Psoas muscle (tissue), 8 donors: ENCODE data around the gene MINDY4. TPM values are rescaled to one million over a fixed set of nuclear protein-coding genes. Genes with fewer than 3 reads are reported as not detected.

Experiments
- ATAC-seq, 4 donors: fragments of 200-7000 bp; cut with Tn5 transposase; one replicate each; pipeline ENCODE4 v1.9.1; 2020; ENCODE audit warnings: moderate library complexity in 3 of 4, mild to moderate bottlenecking in 2 of 4
- DNase-seq, 2 donors: peaks; one replicate each; pipeline ENCODE4 v3.0.0-alpha.2; 2020
- H3K27ac ChIP-seq: fragments of 200-600 bp; one replicate; pipeline ENCODE4 v1.8.0; 2022
- H3K27me3 ChIP-seq, 3 donors: fragments of 200-600 bp in 1 of 3; one replicate each; pipeline versions ENCODE4 v1.6.1 to v1.8.0; 2013 to 2022; ENCODE audit warnings: low read length in 2 of 3, mild to moderate bottlenecking in 2 of 3, moderate library complexity in 1 of 3; ENCODE audit not compliant: insufficient read depth in 3 of 3
- H3K36me3 ChIP-seq, 2 donors: fragments of 200-600 bp in 1 of 2; one replicate each; pipeline versions ENCODE4 v1.6.1 to v1.8.0; 2013 to 2022; ENCODE audit warnings: low read depth in 1 of 2, mild to moderate bottlenecking in 1 of 2, moderate library complexity in 1 of 2; ENCODE audit not compliant: insufficient read depth in 1 of 2
- H3K4me1 ChIP-seq: fragments of 200-600 bp; one replicate; pipeline ENCODE4 v1.8.0; 2022
- H3K4me3 ChIP-seq: fragments of 200-600 bp; one replicate; pipeline ENCODE4 v1.8.0; 2022; ENCODE audit warnings: mild to moderate bottlenecking
- H3K9me3 ChIP-seq: fragments of 200-600 bp; one replicate; pipeline ENCODE4 v1.8.0; 2022
- WGBS, 3 donors: extraction: QIAGEN DNeasy Blood & Tissue Kit; methylation state at CpG; one replicate each; pipeline versions ENCODE4 v1.1.6 to v1.1.7; 2013; 5-methylcytosine and 5-hydroxymethylcytosine counted together
- intact Hi-C, 2 donors: fragments of 100-400 bp; cut with DNase I; formaldehyde crosslinking; loops; one replicate each; pipeline versions ENCODE4 v1.11.0 to v1.14.2; 2022
- polyA plus RNA-seq, 3 donors: library from polyadenylated mRNA; stranded (reverse); fragments of 200-250 nt; gene quantifications; one replicate each; pipeline ENCODE4 v1.2.3, GENCODE V29; 2013
- total RNA-seq, 4 donors: library from RNA; stranded (reverse); fragmentation: NEBNext Ultra II Directional in 2 of 4; extraction: Animal tissue kit (Norgen Biotek cat#: 25700) in 2 of 4; gene quantifications; one replicate each; pipeline versions ENCODE4 v1.2.1 to v1.2.4, GENCODE V29; 2021 to 2023
- TF ChIP-seq, protein P1 (sequence below): fragments of 200-600 bp; IDR thresholded peaks from one replicate; pipeline ENCODE4 v1.8.0; 2022; ENCODE audit warnings: antibody characterized with exemption
- donor health status: healthy with polysubstance abuse.
- donor health status: DM: no; HTN: no; CAD: no; lungs with moderate emphysema.
- donor health status: Bipolar disorder and iron deficiency.
- donor health status: healthy.
- donor health status: DM: yes; HTN: yes; CAD: no.
- donor health status: DM: no; HTN: no; CAD: no.
- donor health status: DM: no; HTN: no; CAD: no.
- donor health status: DM: yes; HTN: yes; CAD: no.

The MINDY4 gene
- total and polyA plus RNA-seq, 7 donors: 0.86 to 3.5 (median 1.5) TPM

DNA sequence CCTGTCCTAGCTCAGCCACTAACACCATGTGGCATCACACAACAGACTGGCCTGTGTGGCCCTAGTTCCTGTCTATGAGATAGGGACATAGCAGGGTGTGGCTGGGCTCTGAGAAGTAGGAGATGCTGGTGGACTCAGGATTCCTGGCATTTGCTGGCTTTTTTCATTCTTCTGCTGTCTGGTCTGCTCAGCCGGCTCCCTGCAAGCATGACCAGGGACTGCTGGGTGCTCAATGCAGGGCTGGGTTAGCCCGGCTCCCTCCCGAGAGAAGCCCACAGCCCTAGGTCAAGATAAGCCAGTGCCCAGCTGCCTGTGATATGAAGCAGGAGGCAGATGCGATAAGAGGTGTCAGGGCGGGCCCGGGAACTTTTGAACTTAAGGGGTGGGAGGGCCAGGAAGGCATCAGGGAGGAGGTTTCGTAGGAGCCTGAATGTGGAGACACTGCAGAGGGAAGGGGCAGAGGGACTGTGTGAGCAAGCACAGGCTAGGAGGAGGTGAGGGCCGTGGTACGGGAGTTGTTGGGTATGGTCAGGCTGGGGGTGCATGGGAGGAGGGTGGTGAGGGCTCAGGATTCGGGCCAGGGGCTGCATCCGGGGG lies 143.9 kb downstream of the MINDY4 start:
- ATAC-seq: no peak
- H3K9me3 ChIP-seq: no peaks in the 10 kb centered on the region
- no peaks in the 10 kb centered on the region for H3K27me3 ChIP-seq
- no peaks in the 10 kb centered on the region for H3K36me3 ChIP-seq
- H3K4me1 ChIP-seq: peaks cover 15% of the 10 kb centered on the region
- 71 to 80% (median 80%) methylated on average over 11 of the region's 11 CpGs for WGBS, 3 donors
- peak overlapping the region; percentile 60 for H3K4me3 ChIP-seq
- no peak overlapping the region for H3K27ac ChIP-seq
- intact Hi-C loops: no loop called here
- DNase-seq: peak in 1 of 2 donors; percentile 32
- TF ChIP-seq, protein P1, sequence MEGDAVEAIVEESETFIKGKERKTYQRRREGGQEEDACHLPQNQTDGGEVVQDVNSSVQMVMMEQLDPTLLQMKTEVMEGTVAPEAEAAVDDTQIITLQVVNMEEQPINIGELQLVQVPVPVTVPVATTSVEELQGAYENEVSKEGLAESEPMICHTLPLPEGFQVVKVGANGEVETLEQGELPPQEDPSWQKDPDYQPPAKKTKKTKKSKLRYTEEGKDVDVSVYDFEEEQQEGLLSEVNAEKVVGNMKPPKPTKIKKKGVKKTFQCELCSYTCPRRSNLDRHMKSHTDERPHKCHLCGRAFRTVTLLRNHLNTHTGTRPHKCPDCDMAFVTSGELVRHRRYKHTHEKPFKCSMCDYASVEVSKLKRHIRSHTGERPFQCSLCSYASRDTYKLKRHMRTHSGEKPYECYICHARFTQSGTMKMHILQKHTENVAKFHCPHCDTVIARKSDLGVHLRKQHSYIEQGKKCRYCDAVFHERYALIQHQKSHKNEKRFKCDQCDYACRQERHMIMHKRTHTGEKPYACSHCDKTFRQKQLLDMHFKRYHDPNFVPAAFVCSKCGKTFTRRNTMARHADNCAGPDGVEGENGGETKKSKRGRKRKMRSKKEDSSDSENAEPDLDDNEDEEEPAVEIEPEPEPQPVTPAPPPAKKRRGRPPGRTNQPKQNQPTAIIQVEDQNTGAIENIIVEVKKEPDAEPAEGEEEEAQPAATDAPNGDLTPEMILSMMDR: no peak

- no peaks in the 10 kb centered on the region for H3K36me3 ChIP-seq
- peak overlapping the region; percentile 23 for H3K27ac ChIP-seq
- TF ChIP-seq, protein P1: no peak
- peak overlapping the region; percentile 60 for H3K4me3 ChIP-seq
- H3K27me3 ChIP-seq: no peaks in the 10 kb centered on the region
- peaks cover 22% of the 10 kb centered on the region for H3K4me1 ChIP-seq
- DNase-seq (peak in 1 of 2 donors; percentile 26), ATAC-seq (no peak)
- H3K9me3 ChIP-seq: no peaks in the 10 kb centered on the region
- 72 to 81% (median 73%) methylated on average over 5 to 6 of the region's 6 CpGs for WGBS, 3 donors
- intact Hi-C loops: no loop called here
Measured at GRCh38 chr7:30915751-30916150, 144.5 kb downstream of the MINDY4 start.

- intact Hi-C loops: no loop called here
- peaks cover 27% of the 10 kb centered on the region for H3K4me1 ChIP-seq
- ATAC-seq: no peak
Measured at GRCh38 chr7:30916255-30916654, 145.0 kb downstream of the MINDY4 start.

GRCh38 chr7:30916767-30917166 lies 145.6 kb downstream of the MINDY4 start:
- TF ChIP-seq, protein P1: no peak
- intact Hi-C loops: no loop called here
- DNase-seq (peak in 1 of 2 donors; percentile 24), ATAC-seq (no peak)
- Histone ChIP-seq H3K4me1 (peaks cover 32% of the 10 kb centered on the region), H3K27ac (no peak overlapping the region), H3K36me3 (no peaks in the 10 kb centered on the region), H3K27me3 (no peaks in the 10 kb centered on the region), H3K4me3 (peak overlapping the region; percentile 60), H3K9me3 (no peaks in the 10 kb centered on the region)
- 80 to 87% (median 85%) methylated on average over 7 of the region's 7 CpGs for WGBS, 3 donors

More at GRCh38 chr7:30916255-30916654, 145.0 kb downstream of the MINDY4 start:
- Histone ChIP-seq H3K27ac (peak overlapping the region; percentile 23), H3K4me3 (peak overlapping the region; percentile 60), H3K27me3 (no peaks in the 10 kb centered on the region), H3K36me3 (no peaks in the 10 kb centered on the region), H3K9me3 (no peaks in the 10 kb centered on the region)
- 80 to 86% (median 82%) methylated on average over 3 of the region's 3 CpGs for WGBS, 3 donors
- TF ChIP-seq, protein P1: no peak
- no peak for DNase-seq
